HG03064 (cell line): ENCODE measurements around the gene NEU1.

Experiments
- ATAC-seq: cut with Tn5 transposase; IDR thresholded peaks from one replicate; pipeline ENCODE4 v1.9.1; 2021; ENCODE audit warnings: low read depth; ENCODE audit not compliant: unreplicated experiment

Gene NEU1

DNA sequence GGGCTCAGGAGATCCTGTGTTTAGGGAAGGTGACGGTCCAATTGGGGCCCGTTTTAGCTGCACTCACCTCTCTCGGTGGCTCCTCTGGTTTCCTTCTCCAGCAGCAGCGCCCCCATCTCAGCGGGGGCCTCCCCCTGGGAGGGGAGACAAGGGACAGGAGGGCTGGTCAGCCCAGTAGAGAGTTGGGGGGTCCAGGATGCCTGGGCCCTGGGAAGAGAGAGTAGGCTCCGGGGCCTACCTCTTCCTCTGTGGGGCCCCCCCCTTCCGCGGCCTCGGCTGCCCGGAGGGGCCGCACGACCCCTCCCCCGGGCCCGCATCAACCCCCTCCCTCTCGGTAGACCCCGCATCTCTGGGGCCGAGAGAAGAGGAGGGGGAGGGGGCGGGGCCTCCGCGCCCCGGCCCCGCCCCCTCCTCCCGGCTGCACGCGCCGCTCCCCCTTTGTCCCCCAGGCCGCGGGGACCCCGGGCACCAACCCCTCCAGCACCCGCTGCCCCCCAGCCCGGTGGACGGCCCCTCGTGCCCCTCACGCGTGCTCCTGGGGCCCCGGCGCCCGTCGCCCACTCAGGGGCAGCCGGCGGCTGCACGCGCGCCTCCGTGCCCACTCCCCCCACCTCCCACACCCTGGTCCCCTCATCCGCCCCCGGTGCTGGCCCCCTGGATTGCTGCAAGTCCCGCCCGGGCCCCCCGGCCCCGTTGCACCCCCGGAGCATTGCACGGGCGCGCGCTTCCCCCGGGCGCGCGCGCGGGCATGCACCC, 34.4 kb upstream of the NEU1 start:
- no peak for ATAC-seq

DNA sequence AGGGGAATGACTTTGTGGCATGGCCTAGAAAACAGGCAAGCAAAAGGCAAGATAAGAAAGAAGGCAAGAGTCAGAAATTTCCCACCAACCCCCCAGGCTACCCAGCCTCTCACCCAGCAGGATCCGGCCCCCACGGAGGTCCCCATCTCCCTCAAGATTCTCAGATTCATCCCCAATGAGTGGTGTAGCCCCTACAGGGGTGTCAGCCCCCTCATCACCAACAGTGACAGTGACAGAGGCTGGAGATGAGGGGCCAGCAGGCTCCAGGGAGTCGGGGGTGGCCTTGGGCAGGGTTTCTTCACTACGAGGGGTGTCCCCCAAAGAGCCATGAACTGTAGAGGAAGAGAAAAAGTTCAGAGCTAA, 33.9 kb upstream of the NEU1 start:
- no peak for ATAC-seq

DNA sequence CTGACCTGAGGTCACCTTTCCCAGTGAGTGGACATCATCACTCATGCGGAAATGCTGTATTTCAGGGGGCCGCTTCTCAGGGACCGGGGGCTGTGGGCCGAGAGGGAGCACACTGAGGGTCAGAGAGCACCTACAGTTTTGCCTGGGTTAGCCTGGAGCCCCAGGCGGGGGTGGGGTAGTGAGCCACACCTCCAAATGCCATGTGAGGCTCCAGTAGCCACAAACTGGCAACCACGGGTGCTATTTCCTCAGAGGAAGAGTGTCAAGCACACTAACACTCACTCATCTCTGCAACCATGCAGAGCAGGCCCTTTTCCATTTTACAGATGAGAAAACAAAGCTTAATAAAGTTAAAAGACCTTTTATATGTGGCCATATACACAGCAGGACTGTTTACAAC, 30.2 kb upstream of the NEU1 start:
- ATAC-seq, result no peak

DNA sequence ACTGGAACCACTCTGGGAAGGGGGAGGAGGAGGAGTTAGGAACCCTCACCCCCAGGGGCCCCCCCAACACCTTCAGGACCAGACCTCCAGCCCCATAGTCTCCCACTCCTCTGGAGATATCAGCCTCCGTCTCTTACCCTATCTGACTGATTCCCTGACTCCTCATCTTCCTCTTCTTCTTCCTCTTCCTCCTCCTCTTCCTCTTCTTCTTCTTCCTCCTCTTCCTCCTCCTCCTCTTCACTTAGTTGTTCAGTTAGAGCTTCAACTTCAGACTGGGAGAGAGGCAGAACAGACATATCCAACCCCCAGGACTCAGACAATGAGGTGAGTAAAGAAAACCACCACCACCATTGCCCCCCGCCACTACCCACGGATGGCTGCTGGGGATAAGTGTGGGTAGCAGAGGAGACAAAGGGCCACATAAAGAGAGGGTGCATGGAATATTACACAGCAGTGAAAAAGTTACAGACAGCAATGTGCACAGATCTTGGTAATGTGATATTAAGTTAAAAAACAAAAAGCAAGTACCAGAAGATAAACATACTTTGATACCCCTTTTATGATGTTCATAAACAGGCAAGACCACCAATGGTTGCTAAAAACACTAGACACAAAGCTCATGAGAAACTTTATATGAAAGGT, 26.8 kb upstream of the NEU1 start:
- ATAC-seq, result no peak

- ATAC-seq, result no peak
Observed at GRCh38 chr6:31888276-31889258, 25.9 kb upstream of the NEU1 start.

DNA sequence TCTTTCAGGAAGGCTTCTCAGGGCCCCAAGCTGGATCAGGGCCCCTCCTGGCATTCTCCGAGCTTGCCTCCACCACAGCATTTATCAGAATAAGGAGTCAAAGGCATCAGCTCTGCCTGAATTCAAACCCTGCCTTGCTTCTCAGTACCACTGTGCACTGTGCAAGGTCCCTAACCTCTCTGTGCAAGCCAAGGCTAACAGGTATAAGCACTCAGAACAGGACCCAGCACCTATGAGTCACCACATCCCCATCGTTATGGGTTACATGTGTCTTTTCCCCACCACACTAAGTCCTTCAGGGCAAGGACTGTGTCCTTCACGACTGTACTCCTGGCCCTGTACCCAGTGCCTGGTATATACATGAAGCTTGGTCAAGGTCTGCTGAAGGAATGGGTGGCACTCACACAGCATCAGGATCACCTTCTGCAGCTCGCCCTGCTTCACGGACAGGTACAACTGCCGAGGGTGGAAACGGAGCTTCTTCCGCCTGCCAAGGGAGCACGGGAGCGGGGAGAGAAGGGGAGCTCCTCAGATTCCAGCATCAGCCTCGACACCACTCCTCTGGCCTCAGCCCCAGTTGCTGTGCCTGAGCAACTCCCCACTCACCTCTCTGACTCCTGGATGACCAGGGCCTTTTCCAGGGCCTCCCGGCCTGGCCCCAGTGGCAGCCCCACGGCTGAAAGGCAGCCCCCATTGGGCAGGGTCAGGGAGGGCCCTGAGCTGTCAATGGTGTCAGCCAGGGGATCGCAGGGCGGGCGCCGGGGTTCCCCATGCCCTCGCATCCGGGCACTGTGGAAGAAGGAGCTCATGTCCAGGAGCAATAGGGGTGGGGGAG, 24.8 kb upstream of the NEU1 start:
- no peak for ATAC-seq

DNA sequence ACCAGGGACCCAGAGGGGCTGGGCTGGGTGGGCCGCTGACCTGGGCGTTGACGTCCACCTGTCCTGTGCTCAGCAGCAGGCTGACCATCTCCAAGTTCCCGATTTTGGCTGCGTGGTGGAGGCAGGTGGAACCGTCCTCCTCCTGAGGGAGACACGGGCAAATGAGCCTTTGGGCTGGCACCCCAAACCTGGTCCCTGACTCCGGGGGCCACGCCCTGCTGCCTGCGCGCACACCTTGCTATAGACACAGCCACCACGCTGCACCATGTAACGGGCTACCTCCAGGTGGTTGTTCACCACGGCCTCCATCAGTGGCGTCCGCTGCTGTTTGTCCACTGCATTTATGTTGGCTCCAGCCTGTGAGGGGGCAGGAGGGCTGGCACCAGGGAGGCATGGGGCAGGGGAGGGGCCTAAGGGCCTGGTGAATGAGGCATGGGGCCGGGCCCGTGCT, 23.9 kb upstream of the NEU1 start:
- no peak for ATAC-seq

DNA sequence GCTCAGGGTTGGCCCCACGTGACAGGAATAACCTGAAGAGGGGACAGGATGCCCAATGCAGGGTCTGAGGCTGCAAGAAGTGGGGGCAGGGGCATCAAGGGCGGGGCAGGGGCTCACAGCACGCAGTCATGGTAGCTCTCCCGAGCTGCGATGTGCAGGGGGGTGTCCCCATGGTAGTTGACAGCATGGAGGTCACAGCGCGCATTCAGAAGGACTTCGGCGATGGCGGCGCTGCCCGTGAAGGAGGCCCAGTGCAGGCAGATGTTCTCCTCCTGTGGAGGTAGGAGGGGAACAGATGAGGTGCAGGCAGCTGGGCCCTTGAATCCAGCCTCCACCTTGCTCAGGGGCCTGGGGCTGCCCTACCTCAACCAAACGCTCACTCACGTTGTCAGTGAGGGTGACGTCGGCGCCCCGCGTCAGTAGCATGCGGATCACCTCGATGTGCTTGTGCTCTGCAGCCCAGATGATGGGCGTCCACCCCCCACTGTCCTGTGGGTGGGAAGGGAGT, 22.0 kb upstream of the NEU1 start:
- ATAC-seq, result no peak

DNA sequence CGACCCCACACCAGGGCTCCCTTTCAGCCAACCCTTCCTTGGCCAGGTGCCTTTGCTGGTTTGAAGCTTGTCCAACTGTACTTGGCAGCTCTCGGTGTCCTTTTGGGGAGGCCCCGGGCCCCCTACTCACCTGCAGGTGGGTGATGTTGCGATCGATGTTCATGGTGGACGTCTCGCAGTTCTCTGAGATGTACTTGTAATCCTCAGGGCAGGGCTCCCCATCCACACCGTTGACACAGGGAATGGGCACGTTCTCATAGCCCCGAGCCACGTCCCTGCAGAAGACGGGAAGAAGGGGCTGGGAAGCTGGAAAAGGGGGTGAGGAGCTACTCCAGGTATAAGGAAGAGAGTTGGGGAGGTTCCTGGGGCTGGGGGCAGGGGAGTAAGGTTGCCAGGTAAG, 21.1 kb upstream of the NEU1 start:
- ATAC-seq, result no peak

GRCh38 chr6:31882344-31882743, 19.7 kb upstream of the NEU1 start:
- no peak for ATAC-seq

- no peak for ATAC-seq
Observed at GRCh38 chr6:31881136-31881859, 18.7 kb upstream of the NEU1 start.

- no peak for ATAC-seq
Observed at GRCh38 chr6:31880616-31881015, 18.0 kb upstream of the NEU1 start.

DNA sequence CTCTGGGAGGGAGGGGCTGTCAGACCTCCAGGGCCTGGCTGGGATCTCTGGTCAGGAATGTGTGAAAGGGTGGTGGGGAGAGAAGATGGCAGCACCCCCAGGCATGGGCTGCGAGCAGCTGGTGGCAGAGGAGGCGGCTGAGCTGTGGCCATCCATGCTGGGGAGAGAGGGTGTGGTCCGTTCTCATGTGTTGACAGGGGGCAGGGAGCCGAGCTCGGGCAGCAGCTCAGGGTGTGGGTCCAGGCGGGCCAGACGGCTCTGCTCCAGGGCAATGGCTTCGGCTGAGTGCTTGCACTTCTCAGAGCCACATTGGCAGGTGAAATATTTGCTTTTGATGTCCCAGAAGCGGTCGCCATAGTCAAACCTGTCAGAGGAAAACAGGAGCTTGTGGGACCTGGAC, 17.3 kb upstream of the NEU1 start:
- ATAC-seq, result no peak

- no peak for ATAC-seq
Observed at GRCh38 chr6:31879143-31879542, 16.5 kb upstream of the NEU1 start.

- ATAC-seq, result no peak
Observed at GRCh38 chr6:31878726-31879125, 16.1 kb upstream of the NEU1 start, which contains the start of gene SLC44A4. TSS of gene SLC44A4 (minus strand) at chr6:31878997. CDS start at chr6:31878980, 17 bp downstream.

DNA sequence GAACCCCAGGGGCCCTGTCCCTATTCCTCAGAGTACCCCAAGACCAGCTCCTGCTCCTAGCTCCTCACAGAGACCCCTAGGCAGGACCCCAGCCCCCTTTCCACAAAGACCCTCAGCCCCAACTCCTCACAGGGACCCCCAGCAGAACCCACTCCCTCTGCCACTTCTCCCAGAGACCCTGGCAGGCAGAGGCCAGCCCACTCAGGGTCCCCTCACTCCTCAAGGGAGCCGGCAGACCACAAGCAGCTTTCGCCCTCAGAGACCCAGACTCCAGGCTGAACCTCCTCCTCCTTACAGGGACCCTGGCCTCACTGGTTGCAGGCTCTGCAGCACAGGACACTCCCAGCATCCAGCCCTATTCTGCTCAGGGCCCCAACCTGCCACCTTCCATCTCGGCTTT, 15.6 kb upstream of the NEU1 start:
- ATAC-seq, result no peak

DNA sequence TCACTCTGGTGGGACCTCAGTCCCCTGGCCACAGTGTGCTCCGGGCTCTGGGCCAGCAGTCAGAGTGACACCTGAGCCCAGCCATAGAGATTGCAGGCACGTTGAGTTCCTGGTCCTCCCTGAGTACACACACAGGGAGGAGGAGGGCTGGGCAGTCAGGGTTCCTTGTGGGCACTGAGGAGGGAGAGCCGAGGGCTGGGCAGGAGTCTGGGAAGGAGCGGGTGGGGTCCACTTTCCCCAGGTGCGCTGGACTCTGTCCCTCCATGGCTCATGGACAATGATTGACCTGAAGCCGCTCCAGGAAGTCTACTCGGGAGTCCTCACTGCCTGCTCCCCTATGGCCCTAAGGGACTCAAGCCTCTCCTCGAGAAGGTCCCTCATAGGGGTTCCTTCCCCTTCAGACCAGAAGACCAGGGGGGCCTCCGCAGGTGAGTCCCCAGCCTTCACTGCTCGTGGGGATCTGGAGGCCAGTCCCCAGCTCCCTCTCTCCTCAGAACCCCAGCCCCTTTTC, 15.1 kb upstream of the NEU1 start:
- ATAC-seq, result no peak

DNA sequence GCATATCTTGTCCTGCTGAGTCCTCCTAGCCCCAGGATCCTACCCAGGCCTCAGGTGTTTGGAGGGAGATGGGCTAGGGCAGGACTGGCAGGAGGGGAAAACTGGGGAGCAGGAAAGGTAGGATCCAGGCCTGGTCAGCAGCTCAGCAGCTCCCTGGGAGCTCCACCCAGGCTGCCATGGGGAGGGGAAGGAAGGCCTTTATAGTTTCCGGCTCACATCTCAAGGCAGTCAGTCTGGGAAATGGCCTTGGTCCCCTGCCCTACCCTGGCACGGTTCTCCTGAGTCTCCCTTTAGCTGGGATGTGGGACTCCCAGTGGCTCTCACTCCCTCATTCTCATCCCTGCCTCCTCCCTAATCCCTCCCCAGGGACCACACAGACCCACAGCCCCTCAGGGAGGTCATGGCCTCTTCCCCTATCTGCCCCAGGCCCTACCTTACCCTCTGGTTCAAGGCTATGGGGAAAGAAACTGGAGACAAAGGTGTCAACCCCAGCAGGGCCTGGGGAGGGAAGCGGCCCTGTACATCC, 14.6 kb upstream of the NEU1 start:
- no peak for ATAC-seq

GRCh38 chr6:31876357-31876756, 13.7 kb upstream of the NEU1 start:
- no peak for ATAC-seq
